Stimulated activated CD4-positive, alpha-beta T cell treated with anti-CD3 and anti-CD28 coated beads, Interleukin-1b, Interleukin-23, amount 100 ng/mL, for 24 hours (primary cell): ENCODE data around the gene FBXO36.
A peak's percentile ranks its signal among the peaks of the same experiment; 100 is the strongest.
"Not testable (repeated sequence)": the region's sequence is repeated elsewhere in the genome, so short reads cannot be mapped to it uniquely, and the experiment has no call there.

ENCODE experiments used
- DNase-seq, 4 experiments: peaks; one replicate each; pipeline ENCODE4 v3.0.0-alpha.2; 2020; ENCODE audit warnings: low read depth in 4 of 4, low spot score in 1 of 4

Gene FBXO36

DNA sequence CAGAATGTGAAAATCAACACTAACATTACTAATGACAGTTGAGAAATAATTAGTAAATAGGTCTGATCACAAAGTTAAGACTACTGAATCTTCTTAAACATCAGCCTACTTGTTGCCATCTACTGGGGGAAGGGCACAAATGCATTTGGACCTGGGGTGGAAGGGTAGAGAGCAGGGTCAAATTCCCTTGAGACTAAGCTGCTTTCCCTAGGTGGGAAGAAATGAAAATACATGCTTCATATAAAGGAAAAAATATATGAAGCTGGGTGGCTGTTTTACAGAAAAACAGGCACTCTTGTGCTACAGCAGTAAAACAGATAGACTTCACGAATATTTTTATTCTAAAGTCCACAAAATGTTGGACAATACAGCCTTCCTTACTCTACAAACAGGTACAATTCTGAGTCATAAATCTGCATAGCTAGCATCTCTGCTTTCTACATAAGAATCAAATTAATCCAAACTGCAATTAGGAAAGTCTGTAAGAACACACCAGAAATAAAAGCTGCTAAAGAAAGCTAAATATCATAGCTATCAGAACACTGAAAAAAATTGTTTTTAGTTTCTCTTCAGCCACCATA is 11.4 kb upstream of the FBXO36 start:
- no peak for DNase-seq

DNA sequence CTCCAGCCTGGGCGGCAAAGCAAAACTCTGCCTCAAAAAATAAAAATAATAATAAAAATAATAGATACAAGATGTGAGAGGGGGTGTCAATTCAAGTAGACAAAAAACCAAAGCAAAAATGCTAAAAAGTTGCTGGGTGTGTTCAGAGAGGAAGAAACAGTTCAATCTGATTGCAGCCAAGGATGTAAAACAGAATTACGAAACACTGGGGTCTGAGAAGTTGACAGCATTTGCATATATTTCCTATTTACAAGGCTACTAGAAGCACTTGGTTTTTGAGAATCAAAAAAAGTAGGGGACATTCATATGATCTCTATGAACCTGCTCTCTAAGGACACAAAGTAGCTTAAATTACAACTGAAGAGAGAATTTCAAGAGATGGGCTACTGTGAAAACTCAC is 8.1 kb upstream of the FBXO36 start:
- no peak for DNase-seq

DNA sequence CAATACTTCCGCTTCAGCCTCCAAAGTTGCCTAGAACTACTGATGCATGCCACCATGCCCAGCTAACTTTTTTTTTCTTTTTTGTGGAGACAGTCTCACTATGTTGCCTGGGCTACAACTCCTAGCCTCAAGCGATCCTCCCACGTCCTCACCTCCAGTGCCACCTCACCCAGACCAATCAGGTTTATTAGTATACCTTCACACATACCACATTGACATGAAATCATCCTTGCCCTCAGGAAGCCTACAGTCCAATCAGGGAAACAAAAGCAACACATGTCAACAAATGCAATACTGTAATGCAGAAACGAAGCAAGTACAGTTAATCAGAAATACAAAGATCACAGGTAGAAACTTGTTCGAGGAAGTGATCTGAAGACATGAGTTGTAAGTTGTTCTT is 4.5 kb upstream of the FBXO36 start:
- DNase-seq: no peak

DNA sequence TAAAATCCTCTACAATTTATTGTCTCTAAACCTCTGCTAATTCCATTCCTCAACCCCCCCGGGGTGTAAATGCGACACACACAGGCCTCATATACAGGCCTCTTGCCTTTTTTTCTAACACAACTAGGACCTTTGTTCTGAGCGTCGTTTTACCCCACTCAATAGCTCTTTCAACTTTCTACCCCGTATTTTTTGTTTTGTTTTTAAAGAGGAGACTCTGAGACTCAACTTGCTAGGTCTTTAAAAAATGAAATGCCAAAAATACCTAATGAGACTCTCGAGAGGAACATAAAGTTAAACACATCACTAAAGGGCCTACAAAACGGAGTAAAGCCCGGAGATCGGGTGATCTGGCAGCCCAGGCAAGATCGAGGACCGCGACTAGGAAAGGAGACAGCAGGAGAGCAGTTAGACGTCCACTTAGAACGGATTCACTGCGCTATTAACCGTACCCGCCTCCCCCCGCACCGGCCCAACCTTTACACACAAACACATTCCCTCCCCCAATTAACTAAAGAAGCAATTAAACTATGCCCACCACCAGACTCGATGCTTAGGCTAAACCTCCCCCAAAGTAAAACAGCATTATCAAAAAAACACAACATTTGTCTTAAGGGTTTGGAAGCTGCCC is 2.2 kb upstream of the FBXO36 start:
- DNase-seq: no peak

DNA sequence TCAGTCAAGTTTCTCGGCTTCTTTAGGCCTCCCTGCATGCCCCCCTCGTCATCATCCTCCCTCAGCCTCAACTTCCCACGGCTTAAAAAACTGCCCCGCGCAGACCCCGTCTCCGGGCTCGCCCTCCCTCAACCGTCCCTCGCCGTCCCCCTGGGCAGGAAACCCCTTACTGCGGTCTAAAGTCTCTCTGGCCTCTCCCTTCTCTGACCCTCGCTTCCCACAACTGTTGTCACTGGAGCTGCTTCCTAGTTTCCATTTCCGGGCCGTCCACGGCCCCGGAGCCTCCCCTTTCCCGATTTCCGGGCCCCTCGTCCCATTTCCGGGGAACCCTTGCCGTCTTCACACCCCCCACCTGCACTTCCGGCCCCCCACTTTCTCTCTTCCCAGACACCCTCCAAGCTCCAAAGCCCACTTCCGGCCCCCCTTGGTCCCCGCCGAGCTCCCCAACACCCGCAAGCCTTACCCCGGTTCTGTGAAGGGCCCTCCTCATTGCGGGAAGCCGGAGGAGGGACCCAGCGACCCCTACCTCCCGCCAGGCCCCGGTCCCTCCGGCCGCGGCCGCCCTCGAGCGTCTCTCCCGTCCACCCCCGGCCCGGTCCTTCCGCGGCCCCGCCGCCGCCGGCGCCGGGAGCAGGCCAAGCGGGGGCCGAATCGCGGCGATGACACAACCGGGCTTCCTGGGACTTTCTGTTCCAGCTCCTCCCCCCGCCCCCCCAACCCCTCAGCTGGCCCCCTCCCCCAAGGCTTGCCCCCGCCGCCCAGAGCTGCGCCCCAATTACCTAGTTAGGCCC is 1.0 kb upstream of the FBXO36 start:
- DNase-seq: peak; percentile 25 to 57 (median 48)

- peak; percentile 67 to 83 (median 79) for DNase-seq
These were observed 333 bp upstream of the FBXO36 start, which contains the start of gene TRIP12 for GRCh38 chr2:229921892-229922448. TSS of gene TRIP12 (minus strand) at chr2:229922009. CDS start at chr2:229880079, 41,930 bp downstream.

DNA sequence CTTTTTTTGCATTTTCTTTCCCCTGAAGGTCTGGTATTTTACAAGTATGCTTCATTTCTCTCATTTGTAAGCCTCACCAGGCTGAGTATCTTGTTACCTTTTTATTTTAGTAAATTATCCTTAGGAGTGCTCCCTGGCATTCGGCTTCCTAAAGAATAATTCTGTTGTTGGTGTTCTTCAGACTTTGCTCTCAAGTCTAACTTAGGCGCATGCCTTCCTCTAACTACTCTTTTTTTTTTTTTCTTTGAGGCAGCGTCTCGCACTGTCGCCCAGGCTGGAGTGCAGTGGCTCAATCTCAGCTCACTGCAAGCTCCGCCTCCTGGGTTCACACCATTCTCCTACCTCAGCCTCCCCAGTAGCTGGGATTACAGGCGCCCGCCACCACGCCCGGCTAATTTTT is 2.2 kb downstream of the FBXO36 start:
- not testable (repeated sequence) for DNase-seq

- no peak for DNase-seq
These were observed 2.9 kb downstream of the FBXO36 start for GRCh38 chr2:229925201-229925600.

DNA sequence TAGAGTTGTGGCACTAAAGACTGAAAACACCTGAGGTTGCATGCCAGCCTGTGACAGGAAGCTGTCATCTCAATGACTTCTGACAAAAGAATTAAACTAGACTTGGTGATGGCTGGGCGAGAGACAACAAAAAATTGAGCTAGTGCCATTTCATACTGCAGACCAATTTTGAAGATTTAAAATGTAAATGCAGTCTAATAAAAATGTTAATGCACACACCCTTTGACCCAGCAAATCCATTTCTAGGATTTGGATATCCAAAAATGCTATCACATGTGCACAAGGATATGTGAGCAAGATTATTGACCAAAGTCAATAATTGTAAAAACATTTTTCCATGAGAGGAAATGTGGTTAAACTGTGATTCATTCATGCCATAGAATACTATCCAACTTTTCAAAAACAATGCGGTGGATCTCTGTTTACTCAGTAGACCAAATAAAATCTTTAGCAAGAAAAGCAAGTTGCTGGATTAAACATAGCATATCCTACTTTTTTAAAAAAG is 5.6 kb downstream of the FBXO36 start:
- no peak for DNase-seq

DNA sequence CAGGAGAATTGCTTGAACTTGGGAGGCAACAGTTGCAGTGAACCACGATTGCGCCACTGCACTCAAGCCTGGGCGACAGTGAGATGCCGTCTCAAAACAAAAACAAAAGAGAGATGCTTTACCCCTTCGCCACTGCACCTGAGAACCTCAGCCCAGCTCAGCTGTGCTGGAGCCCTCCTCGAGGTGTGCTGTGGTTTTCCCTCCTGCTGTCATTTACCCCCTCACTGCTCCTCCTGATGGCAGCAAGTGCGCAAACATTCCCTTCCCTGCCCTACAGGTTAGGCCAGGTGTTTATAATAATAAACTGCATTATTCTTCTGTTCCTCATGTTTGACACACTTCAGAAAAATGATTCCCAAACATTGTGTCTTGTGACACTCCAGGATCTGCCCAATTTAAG is 8.4 kb downstream of the FBXO36 start:
- no peak for DNase-seq

DNA sequence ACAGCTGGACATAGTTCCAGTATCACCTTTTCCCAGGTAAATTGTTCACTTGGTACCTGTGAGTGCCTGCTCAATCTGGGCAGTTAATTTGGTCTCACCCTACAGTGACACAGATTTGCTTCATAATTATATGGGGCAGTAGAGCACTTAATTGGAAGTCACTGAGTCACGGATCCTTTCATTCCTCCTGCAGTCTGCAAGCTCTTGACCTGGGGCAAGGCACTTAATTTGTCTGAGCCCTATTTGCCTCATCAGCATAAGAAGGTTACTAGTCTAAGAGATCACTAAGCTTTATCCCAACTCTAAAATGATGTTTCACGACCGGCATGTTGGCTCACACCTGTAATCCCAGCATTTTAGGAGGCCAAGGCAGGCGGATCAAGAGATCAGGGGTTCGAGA is 8.9 kb downstream of the FBXO36 start:
- DNase-seq: no peak

- DNase-seq: no peak
These were observed 15.2 kb downstream of the FBXO36 start for GRCh38 chr2:229937537-229937936.

GRCh38 chr2:229942671-229943070 is 20.4 kb downstream of the FBXO36 start:
- DNase-seq: no peak

DNA sequence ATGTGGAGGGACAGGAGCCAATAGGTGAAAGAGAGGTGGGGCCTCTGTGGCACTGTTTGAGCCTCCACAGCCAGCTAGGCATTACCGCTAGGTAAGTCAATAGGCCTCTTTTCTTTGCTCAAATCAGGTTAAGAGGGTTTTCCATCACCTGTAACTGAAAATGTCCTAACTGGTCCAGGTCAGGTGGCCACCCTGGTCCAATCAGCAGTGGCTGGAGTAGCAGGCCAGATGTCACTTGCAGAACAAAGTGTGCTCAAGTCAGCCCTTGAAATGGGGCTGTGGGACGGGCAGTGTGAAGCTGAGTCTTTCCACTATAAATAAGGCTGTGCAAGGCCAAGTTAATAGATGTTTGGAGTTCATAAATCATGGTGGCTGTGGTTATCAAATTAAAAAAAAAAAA is 20.9 kb downstream of the FBXO36 start:
- DNase-seq: no peak

DNA sequence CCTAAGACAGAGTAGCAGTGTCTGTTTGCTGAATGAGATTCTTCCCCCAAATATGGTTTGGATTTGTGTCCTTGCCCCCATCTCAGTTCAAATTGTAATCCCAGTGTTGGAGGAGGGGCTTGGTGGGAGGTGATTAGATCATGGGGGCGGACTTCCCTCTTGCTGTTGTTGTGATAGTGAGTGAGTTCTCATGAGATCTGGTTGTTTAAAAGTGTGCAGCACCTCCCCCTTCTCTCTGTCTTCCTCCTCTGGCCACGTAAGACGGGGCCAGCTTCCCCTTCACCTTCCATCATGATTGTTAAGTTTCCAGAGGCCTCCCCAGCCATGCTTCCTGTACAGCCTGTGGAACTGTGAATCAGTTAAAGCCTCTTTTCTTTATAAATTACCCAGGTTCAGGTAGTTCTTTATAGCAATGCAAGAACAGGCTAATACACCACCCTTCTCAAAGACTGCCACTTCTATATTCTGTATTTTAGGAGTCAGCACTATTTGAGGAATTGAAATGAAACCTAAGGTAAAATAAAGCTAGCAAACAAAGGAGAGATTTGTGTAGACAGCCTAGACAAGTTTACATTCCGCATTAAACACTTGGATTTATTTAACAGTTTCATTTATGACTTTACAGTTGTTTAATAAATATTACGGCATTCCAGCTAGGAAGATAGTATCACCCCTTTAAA is 21.6 kb downstream of the FBXO36 start:
- DNase-seq: no peak

DNA sequence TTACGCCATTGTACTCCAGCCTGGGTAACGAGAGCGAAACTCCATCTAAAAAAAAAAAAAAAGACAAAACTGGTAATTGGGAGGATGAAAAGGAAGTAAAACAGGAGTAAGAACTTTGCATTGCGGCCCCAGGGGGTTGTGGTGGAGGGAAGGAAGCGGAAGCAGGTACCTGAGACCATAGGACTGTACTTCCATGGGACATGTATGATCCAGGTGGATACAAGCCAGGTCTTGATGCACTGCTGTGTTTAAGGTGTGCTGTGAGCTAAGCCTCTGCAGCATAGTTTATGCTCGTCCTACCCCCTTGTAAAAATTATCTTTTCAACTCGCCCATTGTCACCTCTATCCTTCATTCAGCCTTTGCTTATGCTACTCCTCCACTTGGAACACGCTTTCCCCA is 23.7 kb downstream of the FBXO36 start:
- no peak for DNase-seq

DNA sequence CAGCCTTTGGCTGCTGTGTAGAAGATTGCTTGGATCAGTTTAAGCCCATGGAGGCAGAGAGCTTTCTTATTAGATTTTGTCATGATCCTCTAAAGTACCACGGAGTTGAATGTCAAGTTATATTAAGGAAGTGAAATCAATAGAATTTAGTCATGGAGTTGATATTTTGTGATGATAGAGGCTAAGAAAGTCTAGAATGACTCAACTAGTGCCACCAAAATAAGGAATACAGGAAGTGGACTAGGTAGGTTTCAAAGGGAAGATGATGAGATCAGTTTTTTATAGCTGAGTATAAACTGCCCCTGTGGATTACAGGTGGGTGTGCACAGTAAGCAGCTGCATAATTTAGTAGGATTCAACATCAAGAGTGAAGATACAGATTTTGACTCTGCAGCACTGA is 25.2 kb downstream of the FBXO36 start:
- DNase-seq: no peak

DNA sequence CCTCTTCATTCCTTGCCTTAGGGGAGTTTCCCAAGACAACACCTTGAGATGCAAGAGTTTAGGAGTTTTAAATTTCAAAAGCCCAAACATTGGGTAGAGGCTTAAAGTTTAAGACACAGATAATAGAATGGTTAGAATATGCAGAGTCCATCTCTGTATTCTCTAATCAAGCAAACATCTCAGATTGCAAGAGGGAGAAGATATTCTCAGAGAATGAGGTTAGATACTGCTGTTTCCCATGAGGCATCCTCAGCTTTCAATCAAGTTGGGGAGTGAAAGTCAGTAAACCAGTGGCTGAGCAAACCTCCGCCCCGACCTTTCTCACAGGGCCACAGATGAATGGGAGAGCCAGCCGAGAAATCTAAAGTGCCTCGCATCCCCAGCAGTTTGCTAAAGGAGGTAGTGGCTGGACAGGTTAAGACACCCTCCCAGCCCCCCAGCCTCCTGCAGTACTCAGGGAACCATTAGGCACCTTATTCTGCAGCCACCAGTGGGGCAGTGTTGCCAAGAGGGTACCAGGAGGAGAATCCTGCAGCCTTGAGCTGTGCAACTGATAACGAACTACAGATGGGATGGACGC is 30.0 kb downstream of the FBXO36 start:
- no peak for DNase-seq

GRCh38 chr2:229955663-229956062 is 33.4 kb downstream of the FBXO36 start:
- DNase-seq: no peak

DNA sequence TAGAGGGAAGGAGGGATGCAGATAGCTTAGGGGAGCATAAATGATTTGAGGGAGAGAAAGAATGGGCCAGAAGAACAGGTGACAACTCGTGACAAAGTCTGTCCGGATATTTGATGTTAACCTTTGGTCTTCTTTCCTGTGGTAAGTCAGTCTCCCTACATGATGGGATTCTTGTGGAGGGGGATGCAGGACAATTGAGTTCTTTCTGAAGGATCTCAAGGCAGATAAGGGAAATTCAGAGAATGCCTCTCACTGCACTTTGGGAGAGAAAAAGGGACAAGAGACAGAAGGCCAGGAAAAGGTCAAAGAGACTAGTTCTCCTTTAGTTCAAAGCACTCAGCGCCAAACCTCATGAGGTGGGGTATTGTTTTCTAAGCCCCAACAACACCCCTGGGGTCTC is 34.2 kb downstream of the FBXO36 start:
- DNase-seq: no peak

DNA sequence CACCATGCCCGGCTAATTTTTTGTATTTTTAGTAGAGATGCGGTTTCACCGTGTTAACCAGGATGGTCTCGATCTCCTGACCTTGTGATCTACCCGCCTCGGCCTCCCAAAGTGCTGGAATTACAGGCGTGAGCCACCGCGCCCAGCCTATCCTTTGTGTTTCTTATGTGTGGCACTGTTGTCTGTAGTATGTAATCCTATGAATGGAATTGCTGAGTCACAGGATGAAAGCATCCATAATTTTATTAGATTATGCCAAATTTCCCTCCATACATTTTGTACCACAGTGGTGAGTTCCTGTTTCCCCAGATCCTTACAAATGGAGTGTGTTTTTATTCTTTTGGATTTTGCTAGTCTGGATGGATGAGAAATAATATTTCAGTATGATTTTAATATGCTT is 41.3 kb downstream of the FBXO36 start:
- not testable (repeated sequence) for DNase-seq
